ENCODE data around the gene ANKDD1A.

Gene ANKDD1A

GRCh38 chr15:64911311-64912186 is at the start of gene ANKDD1A:
TSS of gene ANKDD1A (plus strand) at chr15:64911902. CDS start at chr15:64911931, 29 bp downstream.
- DNase-seq = no peak

DNA sequence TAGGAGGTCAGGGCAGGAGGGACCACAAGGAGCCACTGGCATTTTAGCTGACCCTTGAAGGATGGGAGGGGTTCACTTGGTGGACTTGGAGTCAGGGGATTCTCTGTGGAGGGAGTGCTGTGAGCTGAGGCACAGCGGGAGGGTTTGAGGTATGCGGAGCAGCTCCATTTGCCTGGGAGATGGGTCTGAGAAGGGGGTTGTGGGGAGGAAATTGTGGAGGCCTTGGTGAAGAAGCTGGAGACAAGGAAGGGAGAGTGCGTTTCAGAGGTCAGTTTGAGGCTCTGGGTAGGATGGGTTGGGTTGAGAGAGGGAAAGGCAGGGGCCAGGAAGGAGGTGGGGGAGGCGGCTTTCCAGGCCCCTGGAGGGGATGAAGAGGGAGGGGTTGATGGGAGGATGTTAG is 49.7 kb upstream of the ANKDD1A start:
- DNase-seq = no peak

GRCh38 chr15:64862408-64862807 is 49.3 kb upstream of the ANKDD1A start:
- no peak for DNase-seq

DNA sequence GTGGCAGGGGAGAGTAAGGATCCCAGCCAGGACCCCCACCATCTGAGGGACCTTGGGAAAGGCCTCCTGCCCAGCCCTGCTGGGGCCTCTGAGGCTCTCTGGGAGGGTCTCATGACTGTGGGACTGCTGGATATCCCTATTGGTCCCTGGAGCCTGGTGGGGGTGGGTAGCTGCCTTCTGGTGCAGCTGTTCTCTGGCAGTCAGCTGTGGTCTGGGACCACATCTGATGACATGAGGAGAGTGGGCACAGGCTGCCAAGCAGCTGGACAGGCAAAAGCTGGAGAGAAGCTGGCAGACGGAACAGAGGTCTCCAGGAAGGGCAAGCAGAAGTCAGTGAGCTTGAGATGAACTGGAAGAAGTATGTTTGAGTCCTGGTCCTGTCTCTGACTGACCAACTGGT is 47.6 kb upstream of the ANKDD1A start:
- no peak for DNase-seq

- DNase-seq = no peak
Observed at GRCh38 chr15:64865126-64865997, 46.3 kb upstream of the ANKDD1A start.

GRCh38 chr15:64865998-64866520 is 45.6 kb upstream of the ANKDD1A start:
- DNase-seq = no peak

- DNase-seq = no peak
Observed at GRCh38 chr15:64869501-64869900, 42.2 kb upstream of the ANKDD1A start.

- DNase-seq = no peak
Observed at GRCh38 chr15:64870353-64870752, 41.3 kb upstream of the ANKDD1A start.

GRCh38 chr15:64875641-64876223 is 36.0 kb upstream of the ANKDD1A start:
- no peak for DNase-seq

DNA sequence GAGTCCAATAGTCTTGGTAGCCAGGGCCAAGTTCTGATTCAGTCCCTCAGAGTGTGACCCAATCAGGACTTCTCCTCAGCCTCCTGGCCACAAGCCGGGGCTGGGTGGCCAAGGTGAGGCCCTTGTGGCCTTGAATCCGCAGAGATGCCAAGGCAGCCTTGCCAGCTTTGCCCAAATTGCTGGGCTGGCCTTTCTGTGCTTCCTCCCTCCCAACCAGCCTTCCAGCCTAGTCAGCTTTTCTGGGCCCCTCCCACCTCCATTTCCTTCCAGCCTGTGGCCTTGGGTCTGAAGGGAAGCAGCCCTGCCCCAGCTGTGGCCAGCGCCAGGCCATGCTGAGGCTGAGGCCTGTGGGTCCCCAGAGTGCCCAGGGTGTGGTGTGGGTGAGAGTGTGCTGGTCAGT is 34.3 kb upstream of the ANKDD1A start:
- no peak for DNase-seq

- no peak for DNase-seq
Observed at GRCh38 chr15:64878705-64879104, 33.0 kb upstream of the ANKDD1A start.

DNA sequence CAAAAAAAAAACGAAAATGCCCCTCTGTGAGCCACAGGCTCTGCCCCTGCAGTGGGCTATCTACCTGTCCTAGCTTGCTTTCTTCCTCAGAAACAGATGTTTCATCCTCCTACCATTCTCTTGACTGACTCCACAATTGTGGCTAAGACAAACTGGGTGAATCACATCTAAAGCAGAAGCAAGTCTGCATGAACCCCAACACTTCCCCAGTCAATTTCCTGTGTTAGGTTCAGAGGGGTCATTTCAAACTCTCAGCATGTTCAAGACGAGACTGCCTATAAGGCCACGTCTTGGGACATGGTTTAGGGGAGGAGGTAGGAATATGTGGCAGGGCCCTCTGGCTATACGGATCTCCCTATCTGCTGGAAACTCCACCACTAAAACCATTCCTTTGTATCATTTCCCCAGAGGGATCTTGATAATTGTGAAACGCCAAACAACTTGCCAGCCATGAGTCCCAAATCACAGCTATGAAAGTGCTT is 28.6 kb upstream of the ANKDD1A start:
- no peak for DNase-seq

DNA sequence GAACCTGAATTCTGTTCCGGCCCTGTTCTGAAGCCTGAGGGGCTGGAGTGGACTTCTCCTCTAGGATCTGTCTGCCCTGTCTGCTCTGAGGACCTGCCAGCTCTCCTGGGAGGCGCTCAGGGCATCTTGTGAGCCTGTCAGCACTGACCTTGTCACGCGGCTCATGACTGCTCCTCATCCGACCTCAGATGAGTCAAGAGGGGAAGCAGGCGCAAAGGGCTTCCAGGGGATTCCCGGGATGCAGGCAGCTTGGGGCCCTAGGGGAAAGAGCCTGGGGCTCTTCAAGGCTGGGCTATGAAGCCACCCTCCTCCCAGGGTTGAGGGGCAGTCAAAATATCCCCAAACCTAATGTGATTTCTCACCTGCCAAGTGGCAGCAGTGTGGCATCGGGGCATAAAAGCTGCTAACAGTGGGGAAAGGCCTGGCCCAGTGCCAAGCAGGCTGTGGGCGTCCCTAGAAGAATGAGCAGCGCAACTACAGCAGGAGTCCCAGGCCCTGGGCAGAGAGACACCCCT is 27.6 kb upstream of the ANKDD1A start:
- peak; percentile 55 for DNase-seq

- no peak for DNase-seq
Observed at GRCh38 chr15:64884679-64885078, 27.0 kb upstream of the ANKDD1A start.

DNA sequence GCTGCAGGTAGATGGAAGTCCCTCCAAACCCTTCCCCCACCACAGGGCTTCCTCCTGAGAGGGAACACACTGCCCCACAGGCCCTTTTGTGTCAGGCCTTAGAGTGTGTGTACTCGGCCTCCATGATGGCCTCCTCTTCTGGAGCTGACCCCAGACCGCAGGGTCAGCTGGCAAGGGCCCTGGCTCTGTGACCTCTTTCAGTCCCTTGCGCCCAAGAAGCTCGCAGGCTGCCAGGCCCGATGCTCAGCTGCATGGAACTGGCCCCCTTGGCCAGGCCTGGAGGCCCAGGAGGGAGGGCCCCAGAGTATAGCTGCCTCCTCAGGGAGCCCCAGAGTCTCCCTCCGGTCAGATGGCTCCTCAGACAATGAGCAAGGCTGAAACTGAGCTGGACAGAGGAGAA is 23.4 kb upstream of the ANKDD1A start:
- no peak for DNase-seq

DNA sequence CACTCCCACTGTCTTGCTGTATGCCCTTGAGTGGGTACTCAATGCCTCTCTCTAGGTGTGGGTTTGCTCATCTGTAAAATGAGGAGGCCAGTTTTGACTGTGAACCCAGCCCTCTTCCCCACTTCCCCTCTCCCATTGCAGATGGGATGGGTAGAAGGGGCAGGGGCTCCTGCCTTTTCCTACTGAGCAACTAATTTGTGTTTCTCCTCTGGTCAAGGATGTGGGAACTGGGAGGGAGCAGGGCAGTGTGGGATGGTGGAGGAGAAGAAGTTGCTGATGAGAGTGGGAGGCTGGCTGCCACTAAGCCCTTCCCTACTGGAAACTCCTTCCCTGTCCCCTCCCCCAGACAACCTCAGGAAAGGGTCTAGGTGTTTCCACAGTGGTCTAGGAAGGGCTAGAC is 20.1 kb upstream of the ANKDD1A start:
- no peak for DNase-seq

GRCh38 chr15:64892847-64893403 is 18.8 kb upstream of the ANKDD1A start:
- no peak for DNase-seq

GRCh38 chr15:64893481-64894394 is 18.0 kb upstream of the ANKDD1A start:
- DNase-seq = peak; percentile 94

DNA sequence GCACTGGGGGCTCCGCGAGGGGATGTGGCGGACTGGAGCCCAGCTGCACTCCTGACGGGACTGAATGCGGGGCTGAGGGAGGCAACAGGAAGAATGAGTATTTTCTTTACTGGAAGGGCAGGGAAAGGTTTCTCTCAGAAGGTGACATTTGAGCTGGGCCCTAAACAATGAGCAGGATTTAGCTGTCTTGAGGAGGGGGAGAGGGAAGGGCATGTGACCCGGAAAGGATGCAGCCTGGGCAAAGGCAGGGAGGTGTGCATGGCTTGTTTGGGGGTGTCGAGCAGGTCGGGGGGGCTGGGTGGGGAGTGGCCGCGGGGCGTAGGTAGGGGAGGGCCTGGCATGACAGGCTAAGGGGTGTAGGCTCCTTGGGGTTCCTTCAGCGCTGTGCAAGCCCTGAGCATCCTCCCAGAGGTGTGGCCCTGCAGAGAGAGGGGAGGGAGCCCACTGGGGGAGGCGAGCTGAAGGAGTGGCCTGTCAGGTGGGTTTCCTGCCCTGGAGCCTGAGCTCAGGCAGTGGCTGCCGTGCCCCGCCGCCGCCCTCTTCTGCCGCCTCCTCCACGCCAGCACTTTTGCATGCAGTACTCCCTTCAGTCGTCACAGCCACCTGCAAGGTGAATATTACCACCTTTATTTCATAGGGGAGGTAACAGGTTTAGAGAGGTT is 17.2 kb upstream of the ANKDD1A start:
- peak; percentile 69 for DNase-seq

GRCh38 chr15:64895285-64896065 is 16.2 kb upstream of the ANKDD1A start:
- DNase-seq = no peak
